Peyer's patch (tissue), 4 donors: ENCODE measurements around the gene SDR42E1. TPM values are rescaled to one million over a fixed set of nuclear protein-coding genes. Genes with fewer than 3 reads are reported as not detected.
A peak's percentile ranks its signal among the peaks of the same experiment; 100 is the strongest.

Experiments used
- DNase-seq, 3 donors: peaks; one replicate each; pipeline ENCODE4 v3.0.0-alpha.2; 2017 to 2019
- H3K27ac ChIP-seq, 4 donors: fragments of 200-600 bp; sonication (generic); one replicate each; pipeline ENCODE4 v1.5.1; 2016 to 2019
- H3K27me3 ChIP-seq, 2 donors: fragments of 200-600 bp; sonication (generic); one replicate each; pipeline ENCODE4 v1.5.1; 2019
- H3K36me3 ChIP-seq, 3 donors: fragments of 200-600 bp; sonication (generic); one replicate each; pipeline ENCODE4 v1.5.1; 2016 to 2019
- H3K4me1 ChIP-seq, 4 donors: fragments of 200-600 bp; sonication (generic); one replicate each; pipeline ENCODE4 v1.5.1; 2016 to 2019
- H3K4me3 ChIP-seq, 4 donors: fragments of 200-600 bp; sonication (generic); 1 replicate in 3 of 4; 2 replicates in 1 of 4; pipeline ENCODE4 v1.5.1; 2016 to 2019; ENCODE audit warnings: mild to moderate bottlenecking in 1 of 4
- H3K9me3 ChIP-seq, 4 donors: fragments of 200-600 bp; sonication (generic); one replicate each; pipeline ENCODE4 v1.5.1; 2016 to 2019; ENCODE audit warnings: mild to moderate bottlenecking in 1 of 4
- POLR2A ChIP-seq, 2 donors: fragments of 450-650 bp; IDR thresholded peaks; one replicate each; pipeline ENCODE4 v1.5.1; 2017; ENCODE audit warnings: antibody characterized with exemption in 2 of 2, mild to moderate bottlenecking in 2 of 2, moderate library complexity in 2 of 2
- total RNA-seq, 4 donors: library from RNA; depleted of rRNA; stranded (reverse); fragments of >200 nt; gene quantifications; one replicate each; pipeline ENCODE4 v1.1.0, GENCODE V29; 2016
- TF ChIP-seq, protein P1 (sequence below), 6 experiments: fragments of 450-650 bp in 4 of 6; fragments of 200-600 bp in 2 of 6; sonication (generic) in 1 of 6; IDR thresholded peaks; one replicate each; pipeline ENCODE4 v1.5.1; 2017 to 2019; ENCODE audit warnings: antibody characterized with exemption in 6 of 6, mild to moderate bottlenecking in 3 of 6, moderate library complexity in 1 of 6

Gene SDR42E1, protein sequence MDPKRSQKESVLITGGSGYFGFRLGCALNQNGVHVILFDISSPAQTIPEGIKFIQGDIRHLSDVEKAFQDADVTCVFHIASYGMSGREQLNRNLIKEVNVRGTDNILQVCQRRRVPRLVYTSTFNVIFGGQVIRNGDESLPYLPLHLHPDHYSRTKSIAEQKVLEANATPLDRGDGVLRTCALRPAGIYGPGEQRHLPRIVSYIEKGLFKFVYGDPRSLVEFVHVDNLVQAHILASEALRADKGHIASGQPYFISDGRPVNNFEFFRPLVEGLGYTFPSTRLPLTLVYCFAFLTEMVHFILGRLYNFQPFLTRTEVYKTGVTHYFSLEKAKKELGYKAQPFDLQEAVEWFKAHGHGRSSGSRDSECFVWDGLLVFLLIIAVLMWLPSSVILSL
- 10 to 100 TPM in 3 of 4 donors, 1 to 10 TPM in 1; 1.7 to 19.8 (median 17.1) TPM for total RNA-seq

DNA sequence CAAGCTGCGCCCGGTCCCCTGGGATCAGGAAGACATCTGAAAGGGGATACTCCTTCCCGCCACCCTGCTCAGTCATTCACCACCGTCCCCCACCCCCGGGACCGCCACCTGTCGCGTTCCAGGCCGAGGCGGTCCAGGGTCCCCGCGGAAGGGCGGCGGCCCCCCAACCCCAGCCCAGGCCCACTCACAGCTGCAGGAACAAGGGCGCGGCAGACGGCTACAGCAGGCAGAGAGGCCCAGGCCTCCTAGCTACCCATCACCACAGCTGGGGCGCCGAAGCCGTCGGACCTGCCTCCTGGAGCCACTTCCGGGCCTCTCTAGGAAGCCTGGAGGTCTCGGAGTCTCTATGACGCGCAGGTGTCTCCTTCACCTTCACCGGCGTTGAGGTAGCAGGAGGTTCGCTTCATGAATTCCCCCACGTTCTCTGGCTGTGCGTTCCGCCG, at the start of gene SDR42E1:
Gene SDR42E1, minus strand, starts transcription at position 272 of the 443 bp plus-strand sequence. CDS start 10,612 bp downstream, outside the sequence.
- Histone ChIP-seq H3K4me1 (no peaks in the 10 kb centered on the region), H3K4me3 (peak within 1 kb of the TSS; percentile 61 to 80 (median 66)), H3K27me3 (no peaks in the 10 kb centered on the region), H3K36me3 (peaks cover 0 to 8% (median 0%) of the 10 kb centered on the region in 3 donors), H3K27ac (peak within 1 kb of the TSS; percentile 16 to 47 (median 42)), H3K9me3 (peaks cover 0 to 7% (median 0%) of the 10 kb centered on the region in 4 donors)
- DNase-seq: peak; percentile 57 to 88 (median 82)
- TF ChIP-seq, protein P1, sequence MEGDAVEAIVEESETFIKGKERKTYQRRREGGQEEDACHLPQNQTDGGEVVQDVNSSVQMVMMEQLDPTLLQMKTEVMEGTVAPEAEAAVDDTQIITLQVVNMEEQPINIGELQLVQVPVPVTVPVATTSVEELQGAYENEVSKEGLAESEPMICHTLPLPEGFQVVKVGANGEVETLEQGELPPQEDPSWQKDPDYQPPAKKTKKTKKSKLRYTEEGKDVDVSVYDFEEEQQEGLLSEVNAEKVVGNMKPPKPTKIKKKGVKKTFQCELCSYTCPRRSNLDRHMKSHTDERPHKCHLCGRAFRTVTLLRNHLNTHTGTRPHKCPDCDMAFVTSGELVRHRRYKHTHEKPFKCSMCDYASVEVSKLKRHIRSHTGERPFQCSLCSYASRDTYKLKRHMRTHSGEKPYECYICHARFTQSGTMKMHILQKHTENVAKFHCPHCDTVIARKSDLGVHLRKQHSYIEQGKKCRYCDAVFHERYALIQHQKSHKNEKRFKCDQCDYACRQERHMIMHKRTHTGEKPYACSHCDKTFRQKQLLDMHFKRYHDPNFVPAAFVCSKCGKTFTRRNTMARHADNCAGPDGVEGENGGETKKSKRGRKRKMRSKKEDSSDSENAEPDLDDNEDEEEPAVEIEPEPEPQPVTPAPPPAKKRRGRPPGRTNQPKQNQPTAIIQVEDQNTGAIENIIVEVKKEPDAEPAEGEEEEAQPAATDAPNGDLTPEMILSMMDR (IDR thresholded peaks at IDR 0.05): no peak
- peak; percentile 40 to 46 for TF ChIP-seq POLR2A (IDR thresholded peaks at IDR 0.05)

DNA sequence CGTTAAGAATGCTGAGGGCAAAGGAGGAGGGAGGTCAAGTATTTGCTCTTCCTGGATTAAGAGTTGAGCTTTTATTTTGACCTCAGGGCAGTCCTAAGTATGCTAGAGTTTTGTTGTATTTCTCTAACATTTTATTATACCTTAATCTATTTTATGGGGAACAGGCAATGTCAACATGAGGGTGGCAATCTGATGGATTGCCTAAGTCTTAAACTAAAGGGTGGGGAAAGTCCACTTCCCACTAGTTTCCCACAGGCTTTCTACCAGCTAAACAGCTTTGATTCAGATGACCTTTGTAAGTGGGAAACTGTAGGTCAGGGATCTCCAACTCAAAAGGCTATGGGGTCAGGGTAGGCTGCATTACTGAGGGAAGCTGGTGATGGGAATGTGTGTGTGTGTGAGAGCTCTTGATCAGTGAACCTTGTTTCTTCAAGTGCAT, 48.7 kb upstream of the SDR42E1 start:
- TF ChIP-seq, protein P1 (IDR thresholded peaks at IDR 0.05): no peak
- no peak overlapping the region for H3K4me3 ChIP-seq
- DNase-seq: no peak
- peaks cover 0 to 19% (median 0%) of the 10 kb centered on the region in 4 donors for H3K4me1 ChIP-seq
- H3K9me3 ChIP-seq: no peaks in the 10 kb centered on the region
- no peaks in the 10 kb centered on the region for H3K27me3 ChIP-seq
- H3K36me3 ChIP-seq: no peaks in the 10 kb centered on the region
- peak overlapping the region in 1 of 4 donors; percentile 42 for H3K27ac ChIP-seq

DNA sequence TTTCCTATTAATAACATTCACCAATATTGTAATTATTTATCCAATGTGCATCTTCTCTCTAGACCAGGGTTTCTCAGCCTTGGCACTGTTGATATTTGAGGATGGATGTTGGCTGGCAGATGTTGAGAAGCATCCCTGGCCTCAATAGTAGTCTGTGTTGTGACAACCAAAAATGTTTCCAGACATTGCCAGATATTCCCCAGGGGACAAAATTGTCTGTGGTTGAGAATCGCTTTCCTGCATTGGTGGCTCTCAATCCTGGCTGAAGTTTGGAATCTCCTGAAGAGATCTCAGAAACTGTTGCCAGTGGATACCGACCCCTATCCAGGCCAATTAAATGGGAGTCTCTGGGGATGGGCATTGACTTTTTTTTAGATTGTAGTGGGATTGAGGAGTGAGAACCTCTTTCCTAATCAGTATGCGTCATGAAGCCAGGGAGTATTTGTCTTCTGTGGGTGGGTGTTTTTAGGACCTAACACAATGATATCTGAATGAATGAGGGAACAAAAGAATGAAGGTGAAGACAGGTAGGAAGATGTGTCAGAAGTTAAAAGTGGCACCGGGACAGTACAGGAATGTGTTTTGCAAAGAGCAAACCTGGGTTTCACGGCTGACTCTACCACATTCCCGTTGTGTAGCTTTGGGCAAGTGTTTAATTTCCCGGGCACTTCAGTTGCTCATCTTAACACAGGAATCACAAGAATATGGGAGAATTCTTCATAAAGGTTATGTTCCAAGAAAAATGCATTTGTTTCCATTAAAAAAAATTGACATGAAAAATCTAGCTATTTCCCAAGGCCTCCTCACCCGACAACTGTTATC, 48.1 kb upstream of the SDR42E1 start:
- Histone ChIP-seq H3K4me3 (no peak overlapping the region), H3K27ac (peak overlapping the region in 1 of 4 donors; percentile 42), H3K27me3 (no peaks in the 10 kb centered on the region), H3K36me3 (no peaks in the 10 kb centered on the region), H3K9me3 (no peaks in the 10 kb centered on the region), H3K4me1 (peaks cover 0 to 19% (median 0%) of the 10 kb centered on the region in 4 donors)
- TF ChIP-seq, protein P1 (IDR thresholded peaks at IDR 0.05): no peak
- TF ChIP-seq POLR2A (IDR thresholded peaks at IDR 0.05): no peak
- no peak for DNase-seq

DNA sequence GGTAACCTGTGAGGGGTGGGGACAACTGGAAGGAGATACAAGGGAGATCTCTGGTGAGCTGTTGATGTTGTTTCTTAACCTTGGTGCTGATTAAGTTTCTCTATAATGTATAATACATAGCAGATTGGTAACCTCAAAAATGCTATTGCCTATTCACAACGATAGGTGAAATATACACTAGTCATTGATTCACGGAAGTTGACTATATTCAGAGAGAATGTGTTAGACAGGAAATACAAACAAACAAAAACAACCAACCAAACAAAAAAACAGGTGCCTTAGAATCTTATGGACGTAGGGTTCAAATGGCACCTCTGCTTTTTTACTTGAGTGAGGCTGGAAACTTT, 45.3 kb upstream of the SDR42E1 start:
- TF ChIP-seq, protein P1 (IDR thresholded peaks at IDR 0.05): no peak
- TF ChIP-seq POLR2A (IDR thresholded peaks at IDR 0.05): no peak
- no peaks in the 10 kb centered on the region for H3K9me3 ChIP-seq
- no peaks in the 10 kb centered on the region for H3K27me3 ChIP-seq
- H3K27ac ChIP-seq: no peak overlapping the region
- H3K4me1 ChIP-seq: peaks cover 0 to 24% (median 0%) of the 10 kb centered on the region in 4 donors
- no peaks in the 10 kb centered on the region for H3K36me3 ChIP-seq
- DNase-seq: no peak
- no peak overlapping the region for H3K4me3 ChIP-seq

DNA sequence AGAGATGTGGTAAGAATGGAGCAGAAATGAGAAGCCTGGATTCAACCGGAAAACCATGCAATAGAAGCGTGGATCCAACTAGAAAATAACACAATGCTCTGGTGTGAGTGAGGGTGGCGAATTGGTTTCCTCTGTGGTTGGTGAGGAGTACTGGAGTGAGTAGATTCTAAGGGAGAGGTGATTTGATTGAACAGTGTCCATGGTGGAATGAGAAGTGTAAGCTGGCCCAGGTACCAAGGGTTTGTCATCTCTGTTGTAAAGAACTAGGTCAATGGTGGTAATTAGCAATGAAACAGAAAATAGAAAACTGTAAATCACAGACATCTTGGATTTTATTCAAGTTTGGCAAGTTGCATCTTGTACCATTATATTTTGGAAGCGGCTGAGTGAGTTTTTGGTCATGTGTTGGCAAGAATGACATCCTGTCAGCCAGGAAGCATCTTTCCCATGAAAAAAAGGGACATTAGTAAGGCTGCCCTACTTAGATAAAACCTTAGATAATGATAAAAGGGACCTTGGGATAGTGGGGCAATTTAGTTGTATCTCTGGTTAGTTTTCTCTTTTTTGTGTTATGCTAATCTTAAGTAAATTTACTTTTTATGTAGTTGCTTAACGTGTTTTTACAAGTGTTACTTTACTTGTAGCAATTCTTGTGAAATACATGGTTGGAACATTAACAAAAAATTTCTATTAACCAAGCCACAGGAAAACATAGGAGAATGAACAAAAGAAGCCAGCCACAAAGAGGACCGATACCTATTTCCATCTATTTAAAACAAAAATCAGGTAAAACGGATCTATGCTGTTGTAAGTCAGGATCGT, 44.7 kb upstream of the SDR42E1 start:
- no peaks in the 10 kb centered on the region for H3K27me3 ChIP-seq
- H3K36me3 ChIP-seq: no peaks in the 10 kb centered on the region
- no peak for DNase-seq
- no peak overlapping the region for H3K27ac ChIP-seq
- TF ChIP-seq, protein P1 (IDR thresholded peaks at IDR 0.05): no peak
- no peak for TF ChIP-seq POLR2A (IDR thresholded peaks at IDR 0.05)
- H3K9me3 ChIP-seq: no peaks in the 10 kb centered on the region
- H3K4me3 ChIP-seq: no peak overlapping the region
- peaks cover 0 to 29% (median 0%) of the 10 kb centered on the region in 4 donors for H3K4me1 ChIP-seq
